PC-3 (cell line): ENCODE results near the gene CD6. TPM values are rescaled to one million over a fixed set of nuclear protein-coding genes. Genes with fewer than 3 reads are reported as not detected.

ENCODE experiments used
- ATAC-seq: fragments of 200-7000 bp; cut with Tn5 transposase; 2 replicates; pipeline ENCODE4 v1.9.1; 2020; ENCODE audit warnings: mild to moderate bottlenecking, moderate library complexity
- BruUV-seq: library from RNA; stranded (reverse); fragments of 400-500 nt; replicated peaks from 2 replicates; lab custom pipeline; 2021; lab: Mats Ljungman, UMichigan
- CTCF ChIA-PET: fragments of 300-600 bp; sonication (Branson Sonifier 250); formaldehyde crosslinking; loops from one replicate; lab custom pipeline; 2022; ENCODE audit warnings: antibody characterized with exemption; lab: Charles Lee
- POLR2A ChIA-PET: fragments of 300-600 bp; sonication (Branson Sonifier 250); formaldehyde crosslinking; loops from one replicate; lab custom pipeline; 2022; ENCODE audit warnings: antibody characterized with exemption; ENCODE audit not compliant: unreplicated experiment; lab: Charles Lee
- DNase-seq: peaks from one replicate; pipeline ENCODE4 v3.0.0-alpha.2; 2015
- H2AFZ ChIP-seq: fragments of 300-600 bp; sonication (generic); 2 replicates; pipeline ENCODE4 v1.6.0; 2016; ENCODE audit warnings: antibody characterized with exemption, low read length
- H3F3A ChIP-seq: fragments of 300-600 bp; sonication (generic); one replicate; pipeline ENCODE4 v1.6.0; 2017; ENCODE audit warnings: antibody characterized with exemption, low read length, control low read depth, mild to moderate bottlenecking; ENCODE audit not compliant: unreplicated experiment
- H3K27ac ChIP-seq: fragments of 300-600 bp; sonication (generic); 2 replicates; pipeline ENCODE4 v1.5.1; 2016; ENCODE audit warnings: mild to moderate bottlenecking, low read length
- H3K27me3 ChIP-seq: fragments of 300-600 bp; sonication (generic); 2 replicates; pipeline ENCODE4 v1.6.1; 2016; ENCODE audit warnings: low read length, mixed read lengths
- H3K36me3 ChIP-seq: fragments of 300-600 bp; sonication (generic); 2 replicates; pipeline ENCODE4 v1.6.1; 2016; ENCODE audit warnings: low read depth, mixed run types, low read length, mixed read lengths
- H3K4me1 ChIP-seq: fragments of 300-600 bp; sonication (generic); 2 replicates; pipeline ENCODE4 v1.5.1; 2016; ENCODE audit warnings: low read length; ENCODE audit not compliant: insufficient read depth
- H3K4me2 ChIP-seq: fragments of 300-600 bp; sonication (generic); 2 replicates; pipeline ENCODE4 v1.6.0; 2016; ENCODE audit warnings: low read length
- H3K4me3 ChIP-seq: fragments of 300-600 bp; sonication (generic); 2 replicates; pipeline ENCODE4 v1.5.1; 2016; ENCODE audit warnings: mild to moderate bottlenecking, low read length, mixed read lengths
- H3K79me2 ChIP-seq: fragments of 300-600 bp; sonication (generic); 2 replicates; pipeline ENCODE4 v1.6.1; 2017; ENCODE audit warnings: low read length, mixed read lengths
- H3K9ac ChIP-seq: fragments of 300-600 bp; sonication (generic); 2 replicates; pipeline ENCODE4 v1.6.0; 2016; ENCODE audit warnings: mild to moderate bottlenecking, low read length
- H3K9me2 ChIP-seq: fragments of 300-600 bp; sonication (generic); replicated peaks from 2 replicates; pipeline ENCODE4 v1.6.1; 2016; ENCODE audit warnings: mixed run types, low read length, mixed read lengths
- H3K9me3 ChIP-seq: fragments of 300-600 bp; sonication (generic); 2 replicates; pipeline ENCODE4 v1.6.1; 2016; ENCODE audit warnings: low read length, mixed read lengths
- H4K20me1 ChIP-seq: fragments of 300-600 bp; sonication (generic); 2 replicates; pipeline ENCODE4 v1.6.1; 2016; ENCODE audit warnings: low read length, mixed read lengths
- CTCF ChIP-seq: fragments of 300-600 bp; sonication (generic); conservative IDR thresholded peaks from 2 replicates; pipeline ENCODE4 v1.5.1; 2017; ENCODE audit warnings: antibody characterized with exemption, low read depth, mild to moderate bottlenecking, low read length
- EZH2 ChIP-seq: fragments of 300-600 bp; sonication (generic); IDR thresholded peaks from one replicate; pipeline ENCODE4 v1.6.1; 2017; ENCODE audit warnings: antibody characterized with exemption, mild to moderate bottlenecking, low read length; ENCODE audit not compliant: unreplicated experiment
- EZH2phosphoT487 ChIP-seq: fragments of 300-600 bp; sonication (generic); IDR thresholded peaks from 2 replicates; pipeline ENCODE4 v1.6.1; 2018; ENCODE audit warnings: mild to moderate bottlenecking, antibody characterized with exemption, low read length, borderline replicate concordance
- intact Hi-C: fragments of 100-400 bp; cut with micrococcal nuclease; formaldehyde crosslinking; loops from 2 replicates; pipeline ENCODE4 v1.9.0; 2023
- total RNA-seq: library from RNA; depleted of rRNA; stranded (reverse); fragments of >200 nt; gene quantifications from 2 replicates; pipeline ENCODE4 v1.2.3, GENCODE V29; 2014

The CD6 gene
- total RNA-seq, 1 experiment from 2014 or later: not detected

DNA sequence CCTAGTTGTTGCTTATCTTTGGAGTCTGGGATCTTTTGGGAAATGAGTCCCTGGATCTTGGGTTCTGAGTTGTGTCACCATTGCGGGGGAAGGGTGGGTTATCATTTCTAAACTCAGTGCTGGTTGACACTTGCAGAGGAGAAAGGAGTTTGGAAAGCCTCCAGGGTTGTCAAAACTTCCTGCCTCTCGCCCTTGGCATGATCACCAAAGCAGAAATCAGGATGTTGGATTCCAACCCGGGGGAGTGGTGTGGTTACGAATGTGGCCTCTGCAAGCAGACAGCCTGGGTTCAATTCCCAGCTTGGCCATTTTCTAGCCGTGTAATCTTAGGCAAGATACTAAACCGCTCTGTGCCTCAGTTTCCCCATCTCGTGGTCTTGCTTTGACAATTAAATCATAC, 24.3 kb downstream of the CD6 start:
- H3K36me3 ChIP-seq: no peaks in the 10 kb centered on the region
- TF ChIP-seq EZH2phosphoT487 (no peak), EZH2 (no peak), CTCF (no peak)
- no peak for ATAC-seq
- no peaks in the 10 kb centered on the region for H3K9me3 ChIP-seq
- H3K4me1 ChIP-seq: peaks cover 11% of the 10 kb centered on the region; the same call in 1 of the 2 replicates
- POLR2A ChIA-PET: no interaction called here
- DNase-seq: no peak
- H3K4me3 ChIP-seq: no peak overlapping the region
- no peaks in the 10 kb centered on the region for H3F3A ChIP-seq
- H3K27ac ChIP-seq: no peak overlapping the region
- H2AFZ ChIP-seq: no peak overlapping the region
- H4K20me1 ChIP-seq: no peaks in the 10 kb centered on the region
- no TSS peak for BruUV-seq
- H3K9ac ChIP-seq: no peak overlapping the region
- no peaks in the 10 kb centered on the region for H3K9me2 ChIP-seq
- H3K27me3 ChIP-seq: peaks cover 30% of the 10 kb centered on the region
- intact Hi-C loops: no loop called here
- no peak overlapping the region for H3K4me2 ChIP-seq
- CTCF ChIA-PET: no interaction called here
- no peaks in the 10 kb centered on the region for H3K79me2 ChIP-seq

GRCh38 chr11:60996381-60997138, 25.1 kb downstream of the CD6 start:
- ATAC-seq: no peak

More at GRCh38 chr11:60996381-60997138, 25.1 kb downstream of the CD6 start:
- Histone ChIP-seq H3K27ac (no peak overlapping the region), H2AFZ (no peak overlapping the region), H3K4me2 (0 out of 2 replicates have a peak overlapping the region, but pooled peaks have one; percentile 12), H3K79me2 (no peaks in the 10 kb centered on the region), H4K20me1 (no peaks in the 10 kb centered on the region), H3K4me1 (peaks cover 11% of the 10 kb centered on the region; the same call in 1 of the 2 replicates), H3K9me2 (no peaks in the 10 kb centered on the region), H3K36me3 (no peaks in the 10 kb centered on the region), H3K4me3 (no peak overlapping the region), H3K27me3 (peaks cover 31% of the 10 kb centered on the region), H3K9ac (no peak overlapping the region), H3K9me3 (no peaks in the 10 kb centered on the region), H3F3A (no peaks in the 10 kb centered on the region)
- TF ChIP-seq CTCF (no peak), EZH2phosphoT487 (no peak), EZH2 (no peak)
- ChIA-PET CTCF (no interaction called here), POLR2A (no interaction called here)
- intact Hi-C loops: no loop called here
- peak; percentile 44 for DNase-seq
- BruUV-seq: no TSS peak
